Left renal pelvis (tissue), 4 donors: Measurements from ENCODE around the gene RPS18. TPM values are rescaled to one million over a fixed set of nuclear protein-coding genes. Genes with fewer than 3 reads are reported as not detected.
A peak's percentile ranks its signal among the peaks of the same experiment; 100 is the strongest.
"Not testable (repeated sequence)": the region's sequence is repeated elsewhere in the genome, so short reads cannot be mapped to it uniquely, and the experiment has no call there.

Experiments
- DNase-seq, 4 donors: peaks; one replicate each; pipeline ENCODE4 v3.0.0-alpha.2; 2013; ENCODE audit warnings: low read depth in 4 of 4, low spot score in 3 of 4
- polyA plus RNA-seq, 4 donors: library from polyadenylated mRNA; unstranded; fragments of 120-200 nt; gene quantifications; one replicate each; pipeline ENCODE4 v1.2.1, GENCODE V29; 2013; ENCODE audit not compliant: insufficient read length in 4 of 4

The RPS18 gene
- polyA plus RNA-seq, 4 donors: 2,948 to 3,391 (median 3,096) TPM

DNA sequence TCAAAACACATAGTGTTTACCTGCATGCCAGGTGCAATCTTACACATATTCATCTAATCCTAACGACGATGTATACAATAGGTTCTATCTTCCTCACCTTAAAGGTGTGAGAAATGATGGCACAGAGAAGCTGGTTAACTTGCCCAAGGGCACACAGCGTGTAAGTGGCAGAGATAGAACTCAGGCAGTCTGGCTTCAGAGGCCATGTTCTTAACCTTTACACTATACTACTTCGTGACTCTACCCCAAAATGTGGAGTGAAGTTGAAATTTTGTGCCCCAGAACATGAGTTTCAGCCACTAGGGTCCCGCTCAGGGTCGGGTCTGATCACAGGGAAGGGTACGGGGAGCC, 783 bp upstream of the RPS18 start:
- DNase-seq: no peak

DNA sequence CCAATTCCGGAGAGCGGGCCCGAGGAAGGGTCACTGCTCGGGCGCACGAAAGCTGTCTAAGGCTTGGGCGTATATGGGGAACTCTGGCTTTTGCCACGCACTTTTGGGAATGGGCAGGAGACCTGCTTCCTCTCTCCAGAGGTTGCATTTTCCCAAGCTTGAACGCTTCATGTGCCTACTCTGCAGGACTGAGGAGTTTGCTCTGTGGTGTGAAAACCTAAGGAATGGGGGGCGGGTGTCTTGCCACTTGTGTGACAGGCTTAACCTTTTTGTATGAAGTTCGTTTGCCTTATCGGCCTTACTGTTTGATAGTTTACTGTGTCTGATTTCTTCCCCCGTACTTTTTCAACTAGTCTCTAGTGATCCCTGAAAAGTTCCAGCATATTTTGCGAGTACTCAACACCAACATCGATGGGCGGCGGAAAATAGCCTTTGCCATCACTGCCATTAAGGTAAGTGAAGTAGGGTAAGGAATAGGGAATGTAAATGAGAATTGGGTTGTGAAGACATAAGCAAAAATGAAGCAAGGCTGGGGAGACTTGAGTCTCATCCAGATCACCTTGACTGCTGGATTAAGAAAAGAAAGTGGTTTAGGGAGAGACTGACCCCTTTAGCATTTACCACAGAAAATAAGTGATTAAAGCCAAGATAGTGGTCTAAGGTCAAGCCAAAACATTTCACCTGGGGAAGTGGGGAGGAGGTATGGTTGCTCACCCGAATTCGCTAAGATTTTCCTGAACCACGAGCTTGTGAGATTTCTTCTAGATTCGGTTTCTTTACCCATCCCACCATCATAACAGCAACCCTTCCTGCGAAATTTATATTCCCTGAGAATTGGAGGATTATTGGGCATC, 627 bp downstream of the RPS18 start:
- no peak for DNase-seq

DNA sequence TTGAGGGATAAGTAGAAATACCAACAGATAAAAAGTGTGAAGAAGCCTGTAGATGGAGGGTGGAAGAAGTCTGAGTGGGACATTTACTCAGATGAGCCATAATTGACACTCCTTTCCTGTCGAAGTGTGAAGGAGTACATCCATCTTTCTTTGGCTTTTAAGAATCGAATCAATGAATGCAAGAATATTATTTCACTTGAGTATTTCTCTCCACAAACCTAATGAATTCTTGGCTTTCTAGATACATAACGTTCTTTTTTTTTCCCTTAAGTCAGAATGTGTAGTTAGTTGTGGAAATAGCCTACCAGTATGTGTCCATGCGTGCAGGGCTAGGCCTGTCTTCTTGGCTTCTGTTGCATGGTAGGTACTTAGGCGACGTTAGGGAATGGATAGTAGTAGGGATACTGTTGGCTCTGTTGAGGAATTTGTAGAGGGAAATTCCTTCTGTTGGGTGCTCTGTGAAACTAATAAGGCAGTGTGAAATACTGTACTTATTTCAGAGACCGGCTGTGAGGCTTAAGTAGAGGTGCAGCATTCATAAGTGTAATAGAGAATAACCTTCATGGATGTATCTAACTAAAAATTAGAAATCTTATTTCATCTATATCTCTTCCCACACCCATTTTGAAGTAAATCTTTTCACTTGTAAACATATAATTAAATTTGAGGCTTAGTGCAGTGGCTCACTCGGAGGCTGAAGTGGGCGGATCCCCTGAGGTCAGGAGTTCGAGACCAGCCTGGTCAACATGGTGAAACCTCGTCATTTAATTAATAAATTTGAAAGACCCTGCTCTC, 1.5 kb downstream of the RPS18 start:
- no peak for DNase-seq

DNA sequence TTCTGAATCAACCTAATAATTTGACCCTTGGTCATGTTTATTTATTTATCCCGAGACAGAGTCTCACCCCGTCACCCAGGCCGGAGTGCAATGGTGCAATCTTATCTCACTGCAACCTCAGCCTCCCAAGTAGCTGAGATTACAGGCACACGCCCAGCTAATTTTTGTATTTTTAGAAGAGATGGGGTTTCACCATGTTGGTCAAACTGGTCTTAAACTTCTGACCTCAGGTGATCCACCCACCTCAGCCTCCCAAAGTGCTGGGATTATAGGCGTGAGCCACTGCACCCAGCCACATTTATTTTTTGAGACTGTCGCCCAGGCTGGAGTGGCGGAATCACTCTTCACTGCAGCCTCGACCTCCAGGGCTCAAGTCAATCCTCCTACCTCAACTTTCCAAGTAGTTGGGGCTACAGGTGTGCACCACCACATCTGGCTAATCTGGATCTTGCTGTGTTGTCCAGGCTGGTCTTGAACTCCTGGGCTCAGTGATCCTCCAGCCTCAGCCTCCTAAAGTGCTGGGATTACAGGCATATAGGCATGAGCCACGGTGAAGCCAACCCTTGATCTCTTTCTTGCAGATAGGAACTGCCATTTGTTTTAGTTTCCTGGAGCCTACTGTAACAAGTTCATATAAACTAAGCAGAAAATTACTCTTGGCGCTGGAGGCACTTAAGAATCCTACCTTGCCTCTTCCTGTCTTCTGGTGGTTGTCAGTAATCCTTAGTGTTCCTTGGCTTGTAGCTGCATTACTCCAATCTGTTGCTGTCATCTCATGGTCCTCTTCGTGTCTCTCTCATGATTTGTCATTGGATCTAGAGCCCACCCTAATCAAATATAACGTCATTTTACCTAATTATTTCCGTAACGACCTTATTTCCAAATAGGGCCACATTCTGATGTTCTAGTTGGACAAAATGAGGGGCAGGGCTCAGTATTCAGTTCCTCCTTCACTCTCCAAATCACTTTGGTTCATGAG, 2.3 kb downstream of the RPS18 start:
- DNase-seq: no peak

DNA sequence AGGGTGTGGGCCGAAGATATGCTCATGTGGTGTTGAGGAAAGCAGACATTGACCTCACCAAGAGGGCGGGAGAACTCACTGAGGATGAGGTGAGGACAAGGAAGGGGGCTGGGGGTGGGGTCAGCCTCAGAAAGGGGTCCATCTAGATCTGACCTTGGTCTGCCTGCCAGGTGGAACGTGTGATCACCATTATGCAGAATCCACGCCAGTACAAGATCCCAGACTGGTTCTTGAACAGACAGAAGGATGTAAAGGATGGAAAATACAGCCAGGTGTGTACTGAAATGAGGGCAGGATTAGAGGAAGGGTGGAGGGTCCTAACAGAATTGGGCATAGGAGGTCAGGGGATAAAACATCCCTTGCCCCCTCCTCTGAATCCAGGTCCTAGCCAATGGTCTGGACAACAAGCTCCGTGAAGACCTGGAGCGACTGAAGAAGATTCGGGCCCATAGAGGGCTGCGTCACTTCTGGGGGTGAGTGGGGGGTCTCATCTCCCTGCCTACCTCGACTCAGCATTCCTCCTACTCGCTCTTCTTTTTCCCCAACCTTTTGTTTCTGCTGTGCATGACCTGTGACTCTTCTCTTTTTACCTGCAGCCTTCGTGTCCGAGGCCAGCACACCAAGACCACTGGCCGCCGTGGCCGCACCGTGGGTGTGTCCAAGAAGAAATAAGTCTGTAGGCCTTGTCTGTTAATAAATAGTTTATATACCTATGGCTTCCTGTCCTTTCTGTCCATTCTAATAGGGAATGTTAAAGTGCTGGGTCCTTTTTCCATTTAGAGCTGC, 4.1 kb downstream of the RPS18 start:
- not testable (repeated sequence) for DNase-seq

DNA sequence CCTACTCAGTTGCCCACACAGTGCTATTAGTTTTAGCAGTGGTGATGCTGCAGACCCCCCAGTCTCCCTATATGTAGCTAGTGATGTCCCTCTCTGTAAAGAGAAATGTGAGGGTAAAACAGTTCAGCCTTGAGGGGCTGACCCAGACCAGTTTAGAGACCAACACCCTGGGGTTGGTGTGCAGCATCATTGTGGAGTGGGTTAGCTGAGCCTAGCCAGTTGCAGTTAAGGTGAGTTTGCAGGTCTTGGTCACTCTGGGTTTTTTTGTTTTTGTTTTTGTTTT, 4.6 kb downstream of the RPS18 start:
- no peak for DNase-seq

DNA sequence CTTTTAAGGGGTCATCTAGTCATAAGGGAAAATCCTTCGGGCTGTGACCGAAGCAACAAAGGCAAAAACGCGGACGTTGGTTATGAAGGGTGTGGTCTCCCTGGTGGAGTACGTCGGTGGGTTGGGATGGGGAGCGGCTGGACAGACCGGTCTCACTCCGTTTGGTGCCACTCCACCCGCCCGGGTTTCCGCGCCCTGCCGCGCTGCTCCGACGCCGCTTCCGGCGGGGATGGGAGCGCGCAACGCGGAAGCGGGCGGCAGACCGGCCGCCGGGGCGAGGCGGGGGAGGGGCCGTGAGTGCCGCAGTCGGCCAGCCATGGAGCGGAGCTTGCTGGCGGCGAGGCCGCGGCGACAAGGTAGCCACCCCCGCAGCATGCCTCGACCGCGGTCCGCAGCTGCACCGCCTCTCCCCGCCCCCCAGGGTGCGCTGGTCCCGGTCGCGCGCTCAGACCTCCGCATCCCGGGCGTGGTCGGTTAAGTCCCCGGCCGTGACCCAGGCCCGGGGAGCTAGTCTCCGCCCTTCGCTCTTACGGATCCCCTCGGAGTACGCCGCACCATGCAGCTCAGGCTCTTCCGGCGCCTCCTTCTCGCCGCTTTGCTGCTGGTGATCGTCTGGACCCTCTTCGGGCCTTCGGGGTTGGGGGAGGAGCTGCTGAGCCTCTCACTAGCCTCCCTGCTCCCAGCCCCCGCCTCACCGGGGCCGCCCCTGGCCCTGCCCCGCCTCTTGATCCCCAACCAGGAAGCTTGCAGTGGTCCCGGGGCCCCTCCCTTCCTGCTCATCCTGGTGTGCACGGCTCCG, 5.2 kb downstream of the RPS18 start, which contains the start of gene B3GALT4:
B3GALT4 (plus strand) TSS at position 260 of the 799 bp plus-strand sequence; CDS start at position 557, 297 bp downstream.
- DNase-seq: peak in 3 of 4 donors; percentile 36 to 53 (median 48)

DNA sequence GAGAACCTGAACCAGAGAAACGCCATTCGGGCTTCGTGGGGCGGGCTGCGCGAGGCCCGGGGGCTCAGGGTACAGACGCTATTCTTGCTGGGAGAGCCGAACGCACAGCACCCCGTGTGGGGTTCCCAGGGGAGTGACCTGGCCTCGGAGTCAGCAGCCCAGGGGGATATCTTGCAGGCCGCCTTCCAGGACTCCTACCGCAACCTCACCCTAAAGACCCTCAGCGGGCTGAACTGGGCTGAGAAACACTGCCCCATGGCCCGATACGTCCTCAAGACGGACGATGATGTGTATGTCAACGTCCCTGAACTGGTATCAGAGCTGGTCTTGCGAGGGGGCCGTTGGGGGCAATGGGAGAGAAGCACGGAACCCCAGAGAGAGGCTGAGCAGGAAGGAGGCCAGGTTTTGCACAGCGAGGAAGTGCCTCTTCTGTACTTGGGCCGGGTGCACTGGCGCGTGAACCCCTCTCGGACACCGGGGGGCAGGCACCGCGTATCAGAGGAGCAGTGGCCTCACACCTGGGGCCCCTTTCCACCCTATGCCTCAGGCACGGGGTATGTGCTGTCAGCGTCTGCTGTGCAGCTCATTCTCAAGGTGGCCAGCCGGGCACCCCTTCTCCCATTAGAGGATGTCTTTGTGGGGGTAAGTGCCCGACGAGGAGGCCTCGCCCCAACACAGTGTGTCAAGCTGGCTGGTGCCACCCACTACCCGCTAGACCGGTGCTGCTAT, 6.0 kb downstream of the RPS18 start:
- no peak for DNase-seq

DNA sequence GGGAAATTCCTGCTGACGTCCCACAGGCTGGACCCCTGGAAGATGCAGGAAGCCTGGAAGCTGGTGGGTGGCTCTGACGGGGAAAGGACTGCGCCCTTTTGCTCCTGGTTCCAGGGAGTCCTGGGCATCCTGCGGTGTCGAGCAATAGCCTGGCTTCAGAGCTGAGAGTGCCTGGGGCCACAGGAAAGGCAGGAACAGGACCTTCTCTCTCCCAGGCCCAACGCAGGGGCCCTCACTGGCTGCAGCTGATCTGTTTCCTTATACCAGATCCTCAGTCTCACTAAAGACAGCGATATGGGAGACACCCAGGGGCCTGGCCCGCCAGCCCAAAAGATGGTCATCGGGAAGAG, 6.5 kb downstream of the RPS18 start:
- DNase-seq: no peak

DNA sequence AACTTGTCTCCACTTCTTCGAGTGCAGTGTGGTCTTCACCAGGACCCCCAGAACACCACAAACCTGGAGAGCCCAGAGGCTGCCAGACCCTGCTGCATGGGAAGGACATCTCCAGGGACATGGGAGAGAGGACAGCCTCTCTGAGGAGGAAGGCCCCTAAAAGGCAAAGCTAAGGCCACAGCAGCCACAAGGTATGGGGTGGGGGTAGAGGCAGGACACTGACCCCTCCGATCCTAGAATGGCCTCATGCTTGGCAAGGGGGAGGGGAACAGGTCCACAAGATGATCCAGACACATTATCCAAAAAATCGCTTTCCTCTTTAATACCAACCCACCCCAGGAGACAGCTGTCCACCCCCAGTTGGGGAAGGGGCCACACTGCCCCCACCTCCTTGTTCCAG, 6.9 kb downstream of the RPS18 start:
- DNase-seq: no peak

DNA sequence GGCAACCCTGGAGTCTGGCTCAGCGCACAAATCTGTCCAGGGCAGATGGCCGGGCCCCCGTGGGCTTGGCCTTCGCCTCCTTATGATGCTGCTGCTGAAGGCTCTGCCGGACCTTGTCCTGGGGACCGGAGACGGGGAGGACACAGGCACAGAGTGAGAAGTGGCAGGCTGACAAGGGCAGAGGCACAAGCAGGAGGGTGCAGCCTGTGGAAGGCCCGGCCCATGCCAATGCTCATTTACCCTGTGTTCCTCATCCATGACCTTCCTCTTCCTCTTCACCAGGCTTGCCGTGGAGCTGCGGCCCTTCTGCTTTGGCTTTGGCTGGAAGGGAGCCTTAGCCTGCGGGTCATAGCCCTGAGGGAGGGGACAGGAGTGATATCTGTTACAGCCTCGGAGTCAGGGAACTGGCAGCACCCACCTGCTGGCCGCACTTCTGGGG, 7.4 kb downstream of the RPS18 start:
- DNase-seq: no peak

DNA sequence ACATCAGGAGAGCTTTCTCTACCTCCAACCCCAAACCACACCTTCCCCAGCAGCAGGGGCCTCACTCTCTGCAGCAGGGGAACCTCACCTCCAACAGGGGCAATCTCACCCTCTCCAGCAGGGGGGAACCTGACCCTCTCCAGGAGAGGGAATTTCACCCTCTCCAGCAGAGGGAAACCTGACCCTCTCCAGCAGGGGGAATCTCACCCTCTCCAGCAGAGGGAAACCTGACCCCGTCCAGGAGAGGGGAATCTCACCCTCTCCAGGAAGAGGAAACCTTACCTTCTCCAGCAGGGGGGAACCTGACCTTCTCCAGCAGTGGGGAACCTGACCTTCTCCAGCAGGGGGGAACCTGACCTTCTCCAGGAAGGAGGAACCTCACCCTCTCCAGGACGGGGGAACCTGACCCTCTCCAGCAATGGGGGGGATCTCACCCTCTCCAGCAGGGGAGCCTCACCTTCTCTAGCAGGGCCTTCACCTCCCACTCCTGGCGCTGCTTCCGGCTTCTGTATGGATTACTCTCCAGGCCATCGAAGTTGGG, 8.2 kb downstream of the RPS18 start:
- peak in 1 of 4 donors; percentile 14 for DNase-seq

DNA sequence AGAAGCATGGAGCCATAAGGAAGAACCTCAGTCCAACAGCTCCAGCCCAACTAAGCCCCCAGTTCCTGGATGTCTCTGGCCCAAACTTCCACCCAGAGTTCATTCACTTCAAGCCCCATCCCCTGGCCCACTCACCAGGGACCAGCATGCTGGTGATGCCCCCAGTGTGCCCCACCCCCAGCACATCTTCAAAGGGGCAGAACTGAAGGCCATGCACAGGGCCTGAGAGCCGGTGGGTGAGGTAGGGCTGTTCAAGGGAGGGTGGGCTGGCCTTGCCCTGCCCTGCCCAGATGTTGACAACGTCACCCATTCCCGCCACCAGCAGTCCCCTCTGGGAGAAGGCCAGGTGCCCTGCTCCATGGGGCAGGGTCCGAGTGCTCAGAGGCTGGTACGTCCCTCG, 8.7 kb downstream of the RPS18 start:
- no peak for DNase-seq

DNA sequence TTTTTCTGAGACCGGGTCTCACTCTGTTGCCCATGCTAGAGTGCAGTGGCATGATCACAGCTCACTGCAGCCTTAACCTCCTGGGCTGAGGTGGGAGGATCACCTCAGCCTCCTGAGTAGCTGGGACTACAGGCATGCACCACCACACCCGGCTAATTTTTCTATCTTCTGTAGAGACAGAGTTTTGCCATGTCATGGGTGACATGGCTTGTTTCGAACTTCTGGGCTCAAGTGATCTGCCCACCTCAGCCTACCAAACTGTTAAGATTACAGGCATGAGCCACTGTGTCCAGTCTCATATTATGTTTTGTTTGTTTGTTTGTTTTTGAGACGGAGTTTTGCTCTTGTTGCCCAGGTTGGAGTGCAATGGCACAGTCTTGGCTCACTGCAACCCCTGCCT, 13.3 kb downstream of the RPS18 start:
- not testable (repeated sequence) for DNase-seq

DNA sequence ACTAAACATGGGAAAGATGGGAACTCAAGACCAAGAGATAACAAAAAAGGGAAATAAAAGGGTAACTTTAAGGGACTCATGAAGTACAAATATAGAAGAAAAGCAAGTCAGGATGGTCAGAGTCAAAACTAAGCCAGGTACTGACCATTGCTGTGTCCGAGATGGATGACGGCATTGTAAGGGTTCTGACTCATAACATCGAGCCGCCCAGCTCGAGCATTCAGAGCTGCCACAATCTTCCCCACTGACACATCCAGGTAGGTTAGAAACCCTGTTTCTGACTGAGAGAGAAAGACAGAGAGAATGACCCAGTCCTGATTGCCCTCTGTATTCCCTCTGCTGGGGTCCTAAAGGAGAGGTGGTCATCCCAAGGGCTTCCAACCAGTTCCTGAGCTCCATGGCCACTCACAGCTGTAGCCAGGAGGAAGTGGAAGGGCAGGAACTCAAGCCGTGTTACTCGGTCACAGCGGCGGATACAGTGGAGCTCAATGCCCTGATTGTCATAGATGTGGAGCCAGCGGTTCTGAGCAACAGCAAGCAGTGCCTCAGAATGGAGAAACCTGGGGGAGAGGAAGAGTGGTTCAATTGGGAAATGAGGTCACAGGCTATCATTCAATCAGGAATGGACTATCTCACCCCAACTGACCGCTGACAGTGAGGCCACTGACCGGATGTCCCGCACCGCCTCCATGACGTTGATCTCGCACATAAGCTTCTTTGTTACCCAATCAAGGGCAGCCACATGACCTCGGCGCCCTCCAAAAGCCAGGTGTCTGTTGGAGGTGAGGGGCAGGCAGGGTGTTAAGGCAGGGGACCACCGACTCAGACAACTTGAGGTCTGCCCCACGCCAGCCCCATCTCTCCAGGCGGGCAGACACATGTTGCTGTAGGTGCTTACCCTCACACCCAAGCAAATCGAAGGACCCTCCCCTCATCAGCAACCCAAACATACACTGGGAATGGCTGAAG, 15.4 kb downstream of the RPS18 start:
- DNase-seq: no peak

DNA sequence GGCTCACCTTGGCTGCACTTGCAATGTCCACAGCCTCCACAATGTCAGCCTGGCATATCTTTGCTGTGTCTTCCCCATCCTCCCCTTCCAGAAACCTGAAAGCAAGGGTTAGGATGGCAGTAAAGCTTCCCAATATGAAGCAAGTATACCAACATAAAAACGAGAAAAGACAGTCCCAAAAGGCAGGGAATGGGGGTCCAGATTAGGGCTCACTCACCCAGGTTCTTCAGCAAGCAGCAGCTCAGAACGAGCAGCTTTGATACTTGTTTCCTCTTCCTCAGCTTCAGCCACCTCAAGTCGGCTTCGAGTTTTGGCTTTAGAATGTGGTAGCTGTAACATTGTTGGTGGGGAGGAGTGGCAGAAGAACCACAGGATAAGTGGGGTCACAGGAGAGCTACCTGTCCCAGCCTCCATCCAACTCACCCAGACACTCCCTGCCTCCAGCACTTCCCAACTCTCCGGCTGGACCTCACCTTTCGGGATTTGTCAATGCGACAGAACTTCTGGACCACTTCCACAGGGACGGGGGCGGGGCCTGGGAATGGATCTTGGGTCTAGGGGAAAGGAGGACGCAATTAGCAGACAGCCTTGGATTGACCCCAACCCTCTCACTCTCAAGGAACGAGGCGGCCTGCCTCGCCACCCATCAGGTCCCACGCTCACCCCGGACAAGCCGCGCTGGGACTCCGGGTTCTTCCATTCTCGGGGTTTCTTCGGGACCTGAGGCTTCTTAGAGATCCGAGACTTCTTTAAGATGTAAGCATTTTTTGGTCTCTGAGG, 16.5 kb downstream of the RPS18 start:
- DNase-seq: no peak
